H4 (cell line): Measurements from ENCODE around the gene BTN3A1. TPM values are rescaled to one million over a fixed set of nuclear protein-coding genes. Genes with fewer than 3 reads are reported as not detected.

Experiments
- DNase-seq: peaks from one replicate; pipeline ENCODE4 v3.0.0-alpha.2; 2015; ENCODE audit warnings: low spot score
- total RNA-seq: library from RNA; depleted of rRNA; stranded (reverse); fragments of >200 nt; shearing (Covaris generic); gene quantifications from 2 replicates; pipeline ENCODE4 v1.2.3, GENCODE V29; 2014

Gene BTN3A1
- total RNA-seq, 1 experiment from 2014 or later, result 26.6 TPM

DNA sequence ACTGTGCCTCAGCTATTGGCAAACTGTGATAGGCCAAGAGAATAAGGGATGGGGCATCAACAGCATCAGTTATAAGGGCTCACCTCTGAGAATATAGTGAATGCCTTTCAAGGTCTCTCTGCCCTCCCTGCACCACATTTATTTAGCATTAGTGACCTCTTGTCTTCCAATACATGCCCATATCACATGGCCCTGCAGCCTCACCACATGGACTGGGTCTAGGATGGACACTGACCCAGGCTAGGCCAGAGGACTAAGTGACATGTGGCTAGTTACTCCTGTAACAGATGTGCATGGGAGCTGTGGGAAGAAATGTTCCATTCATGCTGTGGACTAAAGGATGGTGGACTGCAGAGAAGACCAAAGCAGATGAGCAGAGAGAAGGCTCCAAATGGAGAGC is 22.3 kb upstream of the BTN3A1 start:
- no peak for DNase-seq

DNA sequence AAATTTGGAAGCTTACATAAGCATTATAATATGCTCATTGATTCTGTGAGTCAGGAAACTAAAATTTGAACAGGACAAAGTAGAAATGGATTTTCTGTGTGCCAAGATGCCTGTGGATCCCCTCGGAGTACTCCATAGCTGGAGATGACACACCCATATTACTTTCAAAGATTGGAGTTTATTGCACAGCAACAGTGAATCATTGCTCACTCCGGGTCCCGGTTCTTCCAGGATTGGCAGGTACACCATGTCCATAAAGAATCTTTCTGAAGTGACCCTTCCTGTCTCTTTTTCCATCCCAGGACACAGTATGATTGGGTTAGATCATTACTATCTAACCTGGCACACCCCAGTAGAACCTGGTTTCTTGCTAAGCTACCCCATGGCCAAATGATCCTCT is 21.8 kb upstream of the BTN3A1 start:
- DNase-seq, result no peak

DNA sequence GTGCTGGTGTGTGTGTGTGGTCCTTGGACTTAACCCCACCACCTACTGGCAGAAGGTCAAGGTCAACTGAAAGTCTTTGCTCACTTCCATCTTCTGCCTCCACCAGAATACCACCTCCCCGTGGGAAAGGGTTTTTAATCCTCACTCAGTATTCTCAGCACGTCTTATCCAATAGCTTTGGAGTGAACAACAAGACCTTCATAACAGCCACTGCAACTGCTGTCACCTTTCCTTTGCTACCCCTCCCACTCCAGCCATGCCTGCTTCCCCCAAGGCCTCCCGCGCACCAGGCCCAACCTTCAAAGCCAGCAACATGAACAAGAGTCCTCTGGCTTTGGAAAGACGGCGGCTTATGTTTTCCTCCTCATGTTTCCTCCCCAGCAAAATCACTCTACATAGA is 20.0 kb upstream of the BTN3A1 start:
- no peak for DNase-seq

DNA sequence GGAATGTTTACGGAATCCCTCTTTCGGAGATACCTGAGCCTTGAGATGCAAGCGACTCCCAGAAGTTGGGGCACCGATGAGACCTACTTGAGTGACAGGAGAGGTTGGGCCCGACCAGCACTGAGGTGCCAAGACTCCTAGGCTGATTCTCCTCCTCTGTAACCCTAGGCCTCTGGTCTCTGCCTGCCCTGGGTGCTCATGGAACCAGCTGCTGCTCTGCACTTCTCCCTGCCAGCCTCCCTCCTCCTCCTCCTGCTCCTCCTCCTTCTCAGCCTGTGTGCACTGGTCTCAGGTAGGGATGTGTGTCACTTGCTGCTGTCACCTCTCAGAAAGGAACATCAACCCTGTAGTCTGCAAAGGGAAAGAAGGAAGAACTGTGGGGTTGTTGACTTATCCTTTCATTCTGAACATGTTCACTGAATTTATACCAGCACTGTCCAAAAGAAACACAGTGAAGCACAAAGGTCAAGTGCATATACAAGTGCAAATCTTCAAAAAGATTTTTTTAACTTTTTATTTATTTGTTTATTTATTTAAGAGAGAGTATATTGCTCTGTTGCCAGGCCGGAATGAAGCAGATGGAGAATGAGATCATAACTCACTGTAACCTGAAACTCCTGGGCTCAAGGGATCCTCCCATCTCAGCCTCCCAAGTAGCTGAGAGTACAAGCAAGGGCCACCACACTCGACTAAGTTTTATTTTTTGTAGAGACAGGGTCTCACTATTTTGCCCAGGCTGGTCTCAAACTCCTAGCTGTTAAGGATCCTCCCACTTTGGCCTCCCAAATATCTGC is 18.3 kb upstream of the BTN3A1 start:
- peak; percentile 54 for DNase-seq

DNA sequence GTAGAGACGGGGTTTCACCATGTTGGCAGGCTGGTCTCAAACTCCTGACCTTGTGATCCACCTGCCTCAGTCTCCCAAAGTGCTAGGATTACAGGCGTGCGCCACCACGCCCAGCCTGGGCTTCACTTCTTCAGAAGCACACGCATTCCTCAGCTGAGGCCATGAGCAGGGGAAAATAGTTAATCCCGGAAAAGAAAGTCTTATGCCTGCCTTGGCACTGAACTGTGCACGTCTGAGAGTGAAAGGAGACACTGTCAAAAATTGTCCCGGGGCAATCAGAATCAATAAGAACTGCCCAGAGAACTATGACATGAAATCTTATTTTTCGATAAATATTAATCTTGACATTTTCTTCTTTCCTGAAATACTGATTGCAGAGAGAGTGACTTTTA is 16.3 kb upstream of the BTN3A1 start:
- no peak for DNase-seq

DNA sequence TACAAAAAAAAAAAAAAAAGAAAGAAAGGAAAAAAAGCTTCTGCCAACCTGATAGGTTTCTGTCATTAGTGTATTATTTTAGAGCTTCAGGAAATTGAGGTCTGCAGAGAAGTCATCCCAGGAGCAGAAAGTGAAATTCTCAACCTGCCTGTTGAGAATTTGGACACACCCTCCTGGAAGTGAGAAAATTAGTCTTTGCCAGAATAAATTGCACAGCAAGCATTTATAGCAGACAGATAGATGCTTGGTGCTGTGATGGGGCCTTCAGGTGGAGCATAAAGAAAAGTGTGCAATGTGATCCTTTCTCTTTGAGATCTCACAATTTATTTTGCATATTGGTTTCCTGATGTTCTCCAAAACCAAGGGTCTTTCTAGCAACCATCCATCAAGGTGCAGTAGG is 14.5 kb upstream of the BTN3A1 start:
- no peak for DNase-seq

DNA sequence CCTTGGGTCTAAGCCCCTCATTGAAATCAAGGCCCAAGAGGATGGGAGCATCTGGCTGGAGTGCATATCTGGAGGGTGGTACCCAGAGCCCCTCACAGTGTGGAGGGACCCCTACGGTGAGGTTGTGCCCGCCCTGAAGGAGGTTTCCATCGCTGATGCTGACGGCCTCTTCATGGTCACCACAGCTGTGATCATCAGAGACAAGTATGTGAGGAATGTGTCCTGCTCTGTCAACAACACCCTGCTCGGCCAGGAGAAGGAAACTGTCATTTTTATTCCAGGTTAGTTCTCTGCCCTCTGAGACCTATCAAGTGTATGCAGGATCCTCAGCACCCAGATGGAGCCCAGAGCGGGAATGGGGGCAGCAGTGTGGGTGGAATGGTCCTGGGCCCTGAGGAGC is 14.1 kb upstream of the BTN3A1 start:
- no peak for DNase-seq

DNA sequence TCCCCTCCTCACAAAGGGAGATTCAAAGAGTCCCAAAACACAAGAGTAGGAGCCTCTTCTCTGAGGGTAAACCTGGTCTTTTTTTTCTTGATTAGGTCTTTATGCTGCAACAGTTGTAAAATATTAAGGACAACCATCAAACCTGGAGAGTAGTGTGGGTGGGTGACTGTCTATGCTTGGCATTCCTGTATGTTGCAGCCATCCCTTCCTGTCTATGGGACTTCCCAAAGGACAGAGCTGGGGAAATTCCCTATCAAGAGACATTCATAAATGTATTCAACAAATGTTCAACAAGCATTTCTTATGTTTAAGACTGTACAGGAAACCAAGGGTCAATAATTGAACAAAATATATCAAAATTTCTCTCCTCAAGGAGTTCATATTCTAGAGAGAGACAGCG is 13.6 kb upstream of the BTN3A1 start:
- DNase-seq, result no peak

DNA sequence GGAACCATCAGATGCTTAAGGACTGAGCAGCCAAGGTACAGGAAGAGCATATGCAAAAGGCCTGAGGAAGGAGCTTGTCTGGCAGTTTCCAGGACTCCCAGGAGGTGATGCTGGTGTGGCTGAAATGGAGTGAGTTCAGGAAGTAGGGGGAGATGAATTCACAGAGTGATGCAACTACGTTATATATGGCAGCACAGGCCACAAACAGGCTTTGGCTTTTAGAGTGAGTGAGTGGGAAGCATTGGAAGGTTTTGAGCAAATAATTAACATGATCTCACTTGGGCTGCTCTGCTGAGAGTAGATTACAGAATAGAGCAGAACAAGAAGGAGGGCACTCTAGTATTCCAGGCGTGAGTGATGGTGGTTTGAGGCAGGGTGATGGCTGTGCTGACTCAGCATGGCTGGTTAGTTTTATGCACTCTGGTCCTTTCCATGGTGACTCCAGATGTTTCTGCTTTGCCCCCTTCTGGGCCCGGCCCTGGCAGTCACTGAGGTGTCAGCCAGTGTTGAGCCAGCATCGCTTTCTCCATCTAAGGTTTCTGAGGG is 12.7 kb upstream of the BTN3A1 start:
- no peak for DNase-seq

DNA sequence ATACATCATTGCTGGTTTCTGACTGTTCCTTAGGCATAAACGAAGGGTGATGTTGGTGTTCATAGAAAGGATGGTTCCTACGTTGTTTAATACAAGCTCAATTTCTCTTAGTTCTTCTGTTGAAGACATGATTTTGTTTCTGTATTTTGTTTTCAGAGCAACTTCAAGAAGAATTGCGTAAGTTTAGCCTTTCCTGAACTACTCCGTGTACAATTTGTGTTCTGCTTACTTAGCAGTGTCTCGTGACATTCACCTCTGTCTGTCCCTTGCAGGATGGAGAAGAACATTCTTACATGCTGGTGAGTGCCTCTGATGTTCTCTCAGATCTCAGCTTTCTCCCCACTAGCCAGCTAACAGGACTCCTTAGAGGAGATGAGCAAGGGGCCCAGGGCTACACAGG is 11.5 kb upstream of the BTN3A1 start:
- DNase-seq, result no peak

DNA sequence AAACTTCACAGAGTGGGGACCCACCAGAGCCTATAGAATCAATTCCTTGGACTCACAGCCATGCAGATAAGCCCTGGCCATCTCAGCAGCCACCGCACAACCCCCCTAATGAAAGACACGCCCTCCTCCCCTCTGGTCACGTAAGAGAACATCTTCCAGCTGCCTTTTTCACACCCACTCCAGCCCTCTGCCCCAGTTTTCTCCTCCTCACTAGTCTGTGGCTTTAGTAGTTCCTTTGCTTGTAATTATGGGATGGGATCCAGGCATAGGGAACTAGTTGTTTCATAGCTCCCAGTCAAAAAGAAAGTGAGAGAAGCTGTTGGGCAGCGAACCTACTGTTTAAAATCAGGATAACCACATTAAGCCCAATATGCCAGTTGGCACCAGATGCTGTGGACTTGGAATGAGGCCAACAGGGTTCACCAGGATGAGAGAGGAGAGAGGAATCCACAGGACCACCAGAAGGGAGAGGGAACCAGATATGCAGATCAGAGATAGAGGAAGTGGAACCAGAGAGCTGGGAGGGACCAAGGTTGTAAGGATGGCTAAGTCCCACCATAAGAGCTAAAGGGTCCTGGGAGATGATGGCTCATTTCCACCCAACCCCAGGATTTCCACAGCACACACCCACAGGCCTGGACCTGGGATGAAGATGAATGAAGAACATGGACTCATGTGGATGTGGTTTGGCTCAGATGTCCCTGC is 9.0 kb upstream of the BTN3A1 start:
- no peak for DNase-seq

DNA sequence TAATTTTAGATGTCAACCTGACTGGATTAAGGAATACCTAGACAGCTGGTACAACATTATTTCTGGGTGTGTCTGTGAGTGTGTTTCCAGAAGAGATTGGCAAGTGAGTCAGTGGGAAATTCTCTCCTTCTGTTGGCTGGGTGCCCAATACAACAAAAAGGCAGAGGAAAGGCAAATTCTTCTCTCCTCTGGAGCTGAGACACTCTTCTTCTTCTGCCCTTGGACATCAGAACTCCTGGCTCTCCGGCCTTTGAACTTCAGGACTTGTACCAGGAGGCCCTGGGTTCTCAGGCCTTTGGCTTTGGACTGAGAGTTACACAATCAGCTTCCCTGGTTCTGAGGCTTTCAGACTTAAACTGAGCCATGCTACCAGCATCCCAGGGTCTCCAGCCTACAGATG is 7.8 kb upstream of the BTN3A1 start:
- DNase-seq, result peak; percentile 46

DNA sequence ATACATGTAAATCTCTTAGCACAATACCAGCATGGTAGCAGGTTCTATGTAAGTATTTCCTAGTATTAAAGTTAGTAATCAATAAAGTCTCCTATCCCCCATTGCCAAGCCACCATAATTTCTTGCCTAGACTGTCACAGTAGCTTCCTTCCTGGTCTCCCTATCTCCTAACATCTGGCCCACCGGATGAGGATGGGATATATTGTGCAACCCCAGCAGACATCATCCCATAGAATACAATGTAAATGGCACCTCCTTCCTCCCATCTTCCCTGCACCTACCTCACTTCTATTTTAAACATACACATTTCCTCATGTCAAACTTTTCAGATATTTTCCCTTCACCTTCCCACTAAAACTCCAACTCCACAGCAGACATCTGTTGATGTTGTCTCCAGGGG is 3.5 kb upstream of the BTN3A1 start:
- no peak for DNase-seq

DNA sequence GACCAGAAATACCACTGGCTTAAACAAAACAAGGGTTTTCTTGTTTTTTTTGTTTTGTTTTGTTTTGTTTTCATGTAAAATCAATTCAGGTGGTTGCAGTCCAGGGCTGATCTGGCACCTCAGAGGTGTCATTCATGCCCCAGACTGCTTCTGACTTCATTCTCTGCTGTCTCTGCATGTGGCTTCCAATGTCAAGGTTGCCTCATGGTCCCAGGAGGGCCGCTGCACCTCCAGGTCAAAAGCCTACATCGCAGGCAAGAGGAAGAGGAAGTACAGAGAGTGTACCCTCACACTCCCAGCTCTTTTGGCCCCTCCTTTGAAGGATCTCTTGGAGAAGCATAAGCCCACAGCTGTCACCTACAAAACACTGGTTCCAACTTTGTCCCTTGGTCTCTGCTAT is 1.4 kb upstream of the BTN3A1 start:
- DNase-seq, result no peak

DNA sequence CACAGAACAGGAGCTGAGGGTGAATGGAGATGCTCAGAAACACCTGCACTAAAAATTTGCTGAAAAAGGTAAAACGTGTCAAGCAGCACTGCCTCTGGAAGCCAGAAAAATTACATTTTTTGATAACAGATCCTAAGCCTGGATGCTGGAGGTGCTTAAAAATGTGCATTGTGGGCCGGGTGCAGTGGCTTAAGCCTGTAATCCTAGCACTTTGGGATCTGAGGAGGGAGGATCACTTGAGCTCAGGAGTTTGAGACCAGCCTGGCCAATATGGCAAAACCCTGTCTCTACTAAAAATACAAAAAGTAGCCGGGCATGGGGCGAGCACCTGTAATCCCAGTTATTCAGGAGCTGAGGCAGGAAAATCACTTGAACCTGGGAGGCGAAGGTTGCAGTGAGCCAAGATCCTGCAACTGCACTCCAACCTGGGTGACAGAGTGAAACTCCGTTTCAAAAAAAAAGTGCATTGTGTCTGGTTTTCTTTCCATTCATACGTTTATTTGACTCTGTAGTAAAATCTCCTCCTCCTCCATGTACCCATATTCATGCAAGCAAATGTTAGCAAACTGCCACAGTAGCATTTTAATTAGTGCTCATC is 587 bp upstream of the BTN3A1 start:
- no peak for DNase-seq

DNA sequence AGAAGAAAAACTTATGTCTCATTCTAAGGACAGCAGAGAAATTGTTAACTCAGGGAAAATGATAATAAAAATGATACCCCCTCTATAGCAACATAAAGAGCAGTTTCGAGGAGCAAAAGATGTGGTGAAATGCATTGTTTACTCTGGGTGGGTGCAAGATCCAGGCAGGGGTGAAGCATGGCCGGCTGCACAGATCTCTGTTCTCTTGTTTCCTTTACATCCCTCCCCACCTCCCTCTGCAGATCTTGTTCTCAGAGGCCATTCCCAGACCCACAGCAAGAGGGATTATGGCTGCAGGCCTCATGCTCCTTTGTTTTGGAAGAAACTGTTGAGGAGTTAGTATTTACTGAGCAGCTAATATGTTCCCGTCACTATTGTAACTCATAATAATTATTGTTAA is 1.8 kb downstream of the BTN3A1 start:
- DNase-seq, result no peak

DNA sequence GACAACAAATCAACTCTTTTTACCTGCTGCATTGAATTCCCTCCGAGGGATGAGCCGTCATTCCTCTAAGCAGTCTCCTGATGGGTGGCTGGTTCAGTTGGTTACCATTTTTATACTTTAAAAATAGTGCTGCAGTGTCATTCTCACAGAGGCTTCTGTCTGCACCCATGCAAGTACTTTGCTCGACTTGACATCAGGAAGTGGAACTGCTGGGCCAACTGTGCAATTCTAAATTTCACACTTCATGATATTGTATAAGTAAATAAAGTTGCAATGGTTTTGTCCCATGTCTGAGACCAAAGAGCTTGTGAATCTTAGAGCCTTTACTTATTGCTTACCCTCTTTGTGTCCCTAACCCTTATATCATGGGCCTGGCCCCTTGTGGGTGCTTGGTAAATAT is 2.5 kb downstream of the BTN3A1 start:
- DNase-seq, result no peak

DNA sequence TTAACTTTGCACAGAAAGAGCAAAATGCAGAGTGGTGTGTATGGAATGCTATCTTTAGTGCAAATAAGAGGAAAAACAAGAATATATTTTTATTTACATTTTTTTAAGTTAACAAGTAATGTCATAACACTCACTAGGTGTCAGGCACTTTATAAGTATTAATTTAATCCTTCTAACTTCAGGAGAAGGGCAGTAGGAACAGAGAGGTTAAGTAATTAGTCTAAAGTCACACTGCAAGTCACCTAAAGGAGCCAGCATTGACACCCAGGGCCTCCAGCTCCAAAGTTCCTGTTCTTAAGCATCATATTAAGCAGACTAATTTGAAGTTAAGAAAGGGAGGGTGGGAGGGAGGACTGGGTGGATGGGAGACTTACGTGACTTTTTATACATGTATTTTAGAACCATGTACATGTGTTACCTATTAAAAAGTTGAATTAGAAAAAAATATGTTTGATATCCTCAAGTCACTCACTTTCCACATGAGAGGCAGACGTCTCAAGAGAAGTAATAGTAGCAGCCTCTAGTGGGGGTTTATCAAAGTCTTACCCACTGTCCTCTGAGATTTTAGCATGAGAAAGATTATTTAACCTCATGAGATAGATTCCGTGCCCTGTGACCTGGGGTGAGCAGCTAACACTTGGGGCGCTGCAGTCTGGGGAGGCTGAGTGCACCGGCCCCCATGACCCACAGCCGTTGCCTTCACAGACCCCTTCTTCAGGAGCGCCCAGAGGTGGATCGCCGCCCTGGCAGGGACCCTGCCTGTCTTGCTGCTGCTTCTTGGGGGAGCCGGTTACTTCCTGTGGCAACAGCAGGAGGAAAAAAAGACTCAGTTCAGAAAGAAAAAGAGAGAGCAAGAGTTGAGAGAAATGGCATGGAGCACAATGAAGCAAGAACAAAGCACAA is 7.0 kb downstream of the BTN3A1 start:
- DNase-seq, result no peak

DNA sequence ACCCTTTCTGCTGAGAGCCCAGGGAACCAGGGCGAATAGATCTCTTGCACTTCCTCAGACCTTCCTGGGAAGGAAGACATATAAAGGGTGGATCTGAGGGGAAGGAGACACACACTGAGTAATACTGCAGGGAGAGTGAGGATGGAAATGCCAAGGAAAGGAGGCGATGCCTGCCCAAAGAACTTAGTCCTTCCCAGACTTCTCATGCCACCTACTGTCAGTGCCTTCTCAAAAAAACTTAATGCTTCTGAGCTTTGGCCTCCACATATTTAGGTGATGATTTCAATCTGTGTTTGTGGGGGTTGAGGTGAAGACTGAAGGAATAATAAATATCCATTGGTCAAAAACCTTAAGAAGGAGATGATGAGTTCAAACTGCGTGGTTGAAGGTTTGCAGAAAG is 9.7 kb downstream of the BTN3A1 start:
- DNase-seq, result no peak

DNA sequence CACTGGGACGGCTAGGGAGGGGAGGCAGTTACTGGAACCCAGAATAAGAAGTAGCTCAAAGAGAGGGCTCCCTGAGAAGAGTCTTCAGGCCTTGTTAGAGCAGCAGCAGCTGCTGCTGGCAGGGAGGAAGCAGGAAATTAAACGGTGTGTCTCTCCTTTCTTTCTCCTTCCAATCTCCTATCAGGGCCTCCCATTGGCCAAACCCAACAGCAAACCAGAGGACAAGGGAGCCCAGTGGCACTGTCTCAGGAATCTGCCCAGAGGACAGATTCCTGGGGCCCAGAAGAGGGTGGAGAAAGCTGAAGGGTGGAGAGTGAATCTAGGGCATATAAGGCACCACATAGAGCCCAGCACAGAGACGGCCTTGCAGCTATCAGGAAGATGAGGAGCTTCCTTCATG is 10.2 kb downstream of the BTN3A1 start:
- no peak for DNase-seq

DNA sequence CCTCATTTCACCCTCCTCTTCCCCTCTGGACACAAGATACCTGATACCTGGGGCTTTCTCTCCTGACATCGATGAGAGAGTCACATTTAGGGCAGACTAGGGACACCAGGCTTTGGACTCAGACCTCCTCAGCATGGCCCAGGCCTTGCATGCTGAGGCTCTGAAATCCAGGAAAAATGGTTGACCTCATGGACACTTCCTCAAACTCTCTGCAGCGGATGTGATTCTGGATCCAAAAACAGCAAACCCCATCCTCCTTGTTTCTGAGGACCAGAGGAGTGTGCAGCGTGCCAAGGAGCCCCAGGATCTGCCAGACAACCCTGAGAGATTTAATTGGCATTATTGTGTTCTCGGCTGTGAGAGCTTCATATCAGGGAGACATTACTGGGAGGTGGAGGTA is 10.9 kb downstream of the BTN3A1 start:
- no peak for DNase-seq

DNA sequence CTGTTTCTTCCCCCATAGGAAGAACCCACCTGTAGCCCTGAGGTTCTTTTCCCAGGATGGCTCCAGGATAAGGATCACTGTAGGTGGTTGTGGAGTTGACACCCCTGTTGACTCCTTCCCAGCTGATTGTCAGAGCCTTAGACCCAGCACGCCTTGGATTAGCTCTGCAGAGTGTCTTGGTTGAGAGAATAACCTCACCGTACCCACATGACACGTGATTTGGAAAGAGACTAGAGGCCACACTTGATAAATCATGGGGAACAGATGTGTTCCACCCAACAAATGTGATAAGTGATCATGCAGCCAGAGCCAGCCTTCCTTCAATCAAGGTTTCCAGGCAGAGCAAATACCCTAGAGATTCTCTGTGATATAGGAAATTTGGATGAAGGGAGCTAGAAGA is 12.2 kb downstream of the BTN3A1 start:
- no peak for DNase-seq
